ENCODE results near the gene RNF217. TPM values are rescaled to one million over a fixed set of nuclear protein-coding genes. Genes with fewer than 3 reads are reported as not detected.

The RNF217 gene
- total and polyA plus RNA-seq, 3 experiments from 2014 or later: 0.13 TPM; not detected in 2

GRCh38 chr6:124937645-124938044, 24.6 kb upstream of the RNF217 start:
- H3K36me3 Mint-ChIP-seq: no peaks in the 10 kb centered on the region
- H3K4me1 Mint-ChIP-seq: no peaks in the 10 kb centered on the region
- Histone ChIP-seq H3K9me3 (ENCODE audit: low read length) (no peaks in the 10 kb centered on the region), H3K27me3 (ENCODE audit: insufficient read depth, low read length, poor library complexity, severe bottlenecking) (no peaks in the 10 kb centered on the region), H3K4me1 (ENCODE audit: insufficient read depth, low read length) (no peaks in the 10 kb centered on the region), H3K36me3 (ENCODE audit: insufficient read depth, low read length) (no peaks in the 10 kb centered on the region), H3K27ac (ENCODE audit: low read depth, low read length) (no peak overlapping the region), H3K4me3 (ENCODE audit: low read length) (no peak overlapping the region)
- ChIA-PET POLR2A (no interaction called here), CTCF (no interaction called here)
- H3K4me3 Mint-ChIP-seq: no peak overlapping the region
- H3K27ac Mint-ChIP-seq: no peak overlapping the region
- DNase-seq: no peak
- peaks cover 0 to 3% (median 2%) of the 10 kb centered on the region in 5 donors for H3K9me3 Mint-ChIP-seq
- no peaks in the 10 kb centered on the region for H3K27me3 Mint-ChIP-seq

- no peak overlapping the region for H3K4me3 ChIP-seq (ENCODE audit: low read length)
- Mint-ChIP-seq H3K4me1 (no peaks in the 10 kb centered on the region), H3K9me3 (peaks cover 0 to 10% (median 0%) of the 10 kb centered on the region in 5 donors), H3K36me3 (no peaks in the 10 kb centered on the region), H3K27ac (no peak overlapping the region), H3K4me3 (no peak overlapping the region), H3K27me3 (no peaks in the 10 kb centered on the region)
- ChIA-PET POLR2A (no interaction called here), CTCF (no interaction called here)
- no peaks in the 10 kb centered on the region for H3K36me3 ChIP-seq (ENCODE audit: insufficient read depth, low read length)
- H3K27me3 ChIP-seq (ENCODE audit: insufficient read depth, low read length, poor library complexity, severe bottlenecking): no peaks in the 10 kb centered on the region
- H3K4me1 ChIP-seq (ENCODE audit: insufficient read depth, low read length): no peaks in the 10 kb centered on the region
- no peak for DNase-seq
- H3K9me3 ChIP-seq (ENCODE audit: low read length): no peaks in the 10 kb centered on the region
- H3K27ac ChIP-seq (ENCODE audit: low read depth, low read length): no peak overlapping the region
Measured at GRCh38 chr6:124941259-124941658, 21.0 kb upstream of the RNF217 start.

GRCh38 chr6:124943658-124944057, 18.6 kb upstream of the RNF217 start:
- ChIA-PET POLR2A (no interaction called here), CTCF (no interaction called here)
- no peak overlapping the region for H3K27ac Mint-ChIP-seq
- no peaks in the 10 kb centered on the region for H3K36me3 Mint-ChIP-seq
- H3K9me3 Mint-ChIP-seq: peaks cover 0 to 10% (median 2%) of the 10 kb centered on the region in 5 donors
- no peaks in the 10 kb centered on the region for H3K27me3 Mint-ChIP-seq
- H3K4me1 Mint-ChIP-seq: no peaks in the 10 kb centered on the region
- Histone ChIP-seq H3K27ac (ENCODE audit: low read depth, low read length) (no peak overlapping the region), H3K4me1 (ENCODE audit: insufficient read depth, low read length) (no peaks in the 10 kb centered on the region), H3K27me3 (ENCODE audit: insufficient read depth, low read length, poor library complexity, severe bottlenecking) (no peaks in the 10 kb centered on the region), H3K4me3 (ENCODE audit: low read length) (no peak overlapping the region), H3K9me3 (ENCODE audit: low read length) (no peaks in the 10 kb centered on the region), H3K36me3 (ENCODE audit: insufficient read depth, low read length) (no peaks in the 10 kb centered on the region)
- no peak for DNase-seq
- no peak overlapping the region for H3K4me3 Mint-ChIP-seq

- Histone ChIP-seq H3K4me3 (ENCODE audit: low read length) (no peak overlapping the region), H3K9me3 (ENCODE audit: low read length) (no peaks in the 10 kb centered on the region), H3K27ac (ENCODE audit: low read depth, low read length) (no peak overlapping the region), H3K27me3 (ENCODE audit: insufficient read depth, low read length, poor library complexity, severe bottlenecking) (no peaks in the 10 kb centered on the region), H3K4me1 (ENCODE audit: insufficient read depth, low read length) (no peaks in the 10 kb centered on the region), H3K36me3 (ENCODE audit: insufficient read depth, low read length) (no peaks in the 10 kb centered on the region)
- Mint-ChIP-seq H3K4me3 (no peak overlapping the region), H3K27me3 (no peaks in the 10 kb centered on the region), H3K9me3 (peaks cover 0 to 10% (median 2%) of the 10 kb centered on the region in 5 donors), H3K27ac (no peak overlapping the region), H3K36me3 (no peaks in the 10 kb centered on the region), H3K4me1 (no peaks in the 10 kb centered on the region)
- POLR2A ChIA-PET: no interaction called here
- DNase-seq: no peak
- CTCF ChIA-PET: no interaction called here
Measured at GRCh38 chr6:124947971-124948451, 14.2 kb upstream of the RNF217 start.

GRCh38 chr6:124949706-124950105, 12.5 kb upstream of the RNF217 start:
- H3K4me1 ChIP-seq (ENCODE audit: insufficient read depth, low read length): no peaks in the 10 kb centered on the region
- CTCF ChIA-PET: no interaction called here
- H3K27me3 ChIP-seq (ENCODE audit: insufficient read depth, low read length, poor library complexity, severe bottlenecking): no peaks in the 10 kb centered on the region
- Mint-ChIP-seq H3K27me3 (no peaks in the 10 kb centered on the region), H3K9me3 (peaks cover 0 to 10% (median 2%) of the 10 kb centered on the region in 5 donors), H3K36me3 (no peaks in the 10 kb centered on the region), H3K4me1 (no peaks in the 10 kb centered on the region), H3K4me3 (no peak overlapping the region), H3K27ac (no peak overlapping the region)
- POLR2A ChIA-PET: no interaction called here
- H3K9me3 ChIP-seq (ENCODE audit: low read length): no peaks in the 10 kb centered on the region
- no peaks in the 10 kb centered on the region for H3K36me3 ChIP-seq (ENCODE audit: insufficient read depth, low read length)
- no peak for DNase-seq
- no peak overlapping the region for H3K27ac ChIP-seq (ENCODE audit: low read depth, low read length)
- no peak overlapping the region for H3K4me3 ChIP-seq (ENCODE audit: low read length)

GRCh38 chr6:124953808-124954207, 8.4 kb upstream of the RNF217 start:
- CTCF ChIA-PET: no interaction called here

GRCh38 chr6:124955108-124955856, 7.0 kb upstream of the RNF217 start:
- POLR2A ChIA-PET: no interaction called here
- CTCF ChIA-PET: no interaction called here
- Histone ChIP-seq H3K4me1 (ENCODE audit: insufficient read depth, low read length) (no peaks in the 10 kb centered on the region), H3K36me3 (ENCODE audit: insufficient read depth, low read length) (no peaks in the 10 kb centered on the region), H3K27ac (ENCODE audit: low read depth, low read length) (no peak overlapping the region), H3K4me3 (ENCODE audit: low read length) (no peak overlapping the region), H3K9me3 (ENCODE audit: low read length) (no peaks in the 10 kb centered on the region), H3K27me3 (ENCODE audit: insufficient read depth, low read length, poor library complexity, severe bottlenecking) (no peaks in the 10 kb centered on the region)
- DNase-seq: no peak
- Mint-ChIP-seq H3K36me3 (no peaks in the 10 kb centered on the region), H3K27ac (no peak overlapping the region), H3K9me3 (peaks cover 2 to 6% (median 5%) of the 10 kb centered on the region in 5 donors), H3K4me1 (no peaks in the 10 kb centered on the region), H3K4me3 (no peak overlapping the region), H3K27me3 (peaks cover 6 to 10% of the 10 kb centered on the region in 2 donors)

More at GRCh38 chr6:124953808-124954207, 8.4 kb upstream of the RNF217 start:
- Histone ChIP-seq H3K36me3 (ENCODE audit: insufficient read depth, low read length) (no peaks in the 10 kb centered on the region), H3K4me1 (ENCODE audit: insufficient read depth, low read length) (no peaks in the 10 kb centered on the region), H3K27ac (ENCODE audit: low read depth, low read length) (no peak overlapping the region), H3K4me3 (ENCODE audit: low read length) (no peak overlapping the region), H3K9me3 (ENCODE audit: low read length) (no peaks in the 10 kb centered on the region), H3K27me3 (ENCODE audit: insufficient read depth, low read length, poor library complexity, severe bottlenecking) (no peaks in the 10 kb centered on the region)
- Mint-ChIP-seq H3K4me3 (no peak overlapping the region), H3K4me1 (no peaks in the 10 kb centered on the region), H3K27me3 (peaks cover 4% of the 10 kb centered on the region in 2 donors), H3K36me3 (no peaks in the 10 kb centered on the region), H3K27ac (no peak overlapping the region), H3K9me3 (peaks cover 0 to 3% (median 3%) of the 10 kb centered on the region in 5 donors)
- POLR2A ChIA-PET: no interaction called here
- no peak for DNase-seq

- POLR2A ChIA-PET: no interaction called here
- CTCF ChIA-PET: no interaction called here
- no peaks in the 10 kb centered on the region for H3K36me3 Mint-ChIP-seq
Measured at GRCh38 chr6:124956018-124956417, 6.2 kb upstream of the RNF217 start.

More at GRCh38 chr6:124956018-124956417, 6.2 kb upstream of the RNF217 start:
- H3K9me3 Mint-ChIP-seq: peaks cover 2 to 6% (median 5%) of the 10 kb centered on the region in 5 donors
- no peaks in the 10 kb centered on the region for H3K9me3 ChIP-seq (ENCODE audit: low read length)
- peaks cover 11 to 17% of the 10 kb centered on the region in 2 donors for H3K27me3 Mint-ChIP-seq
- no peak overlapping the region for H3K4me3 Mint-ChIP-seq
- no peak overlapping the region for H3K27ac ChIP-seq (ENCODE audit: low read depth, low read length)
- no peak overlapping the region for H3K27ac Mint-ChIP-seq
- H3K4me1 Mint-ChIP-seq: no peaks in the 10 kb centered on the region
- no peaks in the 10 kb centered on the region for H3K36me3 ChIP-seq (ENCODE audit: insufficient read depth, low read length)
- no peaks in the 10 kb centered on the region for H3K27me3 ChIP-seq (ENCODE audit: insufficient read depth, low read length, poor library complexity, severe bottlenecking)
- no peak overlapping the region for H3K4me3 ChIP-seq (ENCODE audit: low read length)
- no peaks in the 10 kb centered on the region for H3K4me1 ChIP-seq (ENCODE audit: insufficient read depth, low read length)
- DNase-seq: no peak

Measured in CD8-positive, alpha-beta memory T cell (primary cell).